Endothelial cell (in vitro differentiated cells): ENCODE data around the gene ING3. TPM values are rescaled to one million over a fixed set of nuclear protein-coding genes. Genes with fewer than 3 reads are reported as not detected.

Source experiments
- DNase-seq: peaks from one replicate; pipeline ENCODE4 v3.0.0; 2021; ENCODE audit warnings: low spot score
- H3K27ac Mint-ChIP-seq: one replicate; pipeline ENCODE4 v1.8.0; 2021; ENCODE audit warnings: mixed read lengths, inconsistent platforms; ENCODE audit not compliant: unreplicated experiment
- H3K27me3 Mint-ChIP-seq: one replicate; pipeline ENCODE4 v1.8.0; 2021; ENCODE audit warnings: mild to moderate bottlenecking, moderate library complexity, mixed read lengths, inconsistent platforms; ENCODE audit not compliant: unreplicated experiment
- H3K36me3 Mint-ChIP-seq: one replicate; pipeline ENCODE4 v1.8.0; 2021; ENCODE audit warnings: mild to moderate bottlenecking, low read depth, mixed read lengths, inconsistent platforms; ENCODE audit not compliant: unreplicated experiment
- H3K4me1 Mint-ChIP-seq: one replicate; pipeline ENCODE4 v1.8.0; 2021; ENCODE audit warnings: mild to moderate bottlenecking, mixed read lengths, inconsistent platforms; ENCODE audit not compliant: unreplicated experiment
- H3K4me3 Mint-ChIP-seq: one replicate; pipeline ENCODE4 v1.8.0; 2021; ENCODE audit warnings: mild to moderate bottlenecking, mixed read lengths, inconsistent platforms; ENCODE audit not compliant: unreplicated experiment
- H3K9me3 Mint-ChIP-seq: one replicate; pipeline ENCODE4 v1.8.0; 2021; ENCODE audit warnings: mixed read lengths, inconsistent platforms; ENCODE audit not compliant: unreplicated experiment
- total RNA-seq: library from RNA; stranded (reverse); fragmentation: NEBNext Ultra II Directional; extraction: Animal tissue kit (Norgen Biotek cat#: 25700); gene quantifications from one replicate; pipeline ENCODE4 v1.2.1, GENCODE V29; 2021; ENCODE audit not compliant: unreplicated experiment
- TF ChIP-seq, protein P1 (sequence below): fragments of 200-600 bp; sonication (generic); IDR thresholded peaks from one replicate; pipeline ENCODE4 v1.5.0; 2021; ENCODE audit warnings: antibody characterized with exemption; ENCODE audit not compliant: unreplicated experiment

ING3 gene
- total RNA-seq, 1 donor from 2014 or later = 15.6 TPM

GRCh38 chr7:120994512-120995410 lies 44.2 kb downstream of the ING3 start:
- H3K36me3 Mint-ChIP-seq = no peaks in the 10 kb centered on the region
- no peak overlapping the region for H3K27ac Mint-ChIP-seq
- H3K4me3 Mint-ChIP-seq = no peak overlapping the region
- TF ChIP-seq, protein P1, sequence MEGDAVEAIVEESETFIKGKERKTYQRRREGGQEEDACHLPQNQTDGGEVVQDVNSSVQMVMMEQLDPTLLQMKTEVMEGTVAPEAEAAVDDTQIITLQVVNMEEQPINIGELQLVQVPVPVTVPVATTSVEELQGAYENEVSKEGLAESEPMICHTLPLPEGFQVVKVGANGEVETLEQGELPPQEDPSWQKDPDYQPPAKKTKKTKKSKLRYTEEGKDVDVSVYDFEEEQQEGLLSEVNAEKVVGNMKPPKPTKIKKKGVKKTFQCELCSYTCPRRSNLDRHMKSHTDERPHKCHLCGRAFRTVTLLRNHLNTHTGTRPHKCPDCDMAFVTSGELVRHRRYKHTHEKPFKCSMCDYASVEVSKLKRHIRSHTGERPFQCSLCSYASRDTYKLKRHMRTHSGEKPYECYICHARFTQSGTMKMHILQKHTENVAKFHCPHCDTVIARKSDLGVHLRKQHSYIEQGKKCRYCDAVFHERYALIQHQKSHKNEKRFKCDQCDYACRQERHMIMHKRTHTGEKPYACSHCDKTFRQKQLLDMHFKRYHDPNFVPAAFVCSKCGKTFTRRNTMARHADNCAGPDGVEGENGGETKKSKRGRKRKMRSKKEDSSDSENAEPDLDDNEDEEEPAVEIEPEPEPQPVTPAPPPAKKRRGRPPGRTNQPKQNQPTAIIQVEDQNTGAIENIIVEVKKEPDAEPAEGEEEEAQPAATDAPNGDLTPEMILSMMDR = no peak
- H3K27me3 Mint-ChIP-seq = peaks cover 2% of the 10 kb centered on the region
- DNase-seq = no peak
- peaks cover 3% of the 10 kb centered on the region for H3K4me1 Mint-ChIP-seq
- H3K9me3 Mint-ChIP-seq = no peaks in the 10 kb centered on the region

GRCh38 chr7:120995654-120996053 lies 45.1 kb downstream of the ING3 start:
- H3K36me3 Mint-ChIP-seq = no peaks in the 10 kb centered on the region
- DNase-seq = no peak
- no peak overlapping the region for H3K4me3 Mint-ChIP-seq
- TF ChIP-seq, protein P1 = no peak
- peaks cover 6% of the 10 kb centered on the region for H3K4me1 Mint-ChIP-seq
- no peak overlapping the region for H3K27ac Mint-ChIP-seq
- peaks cover 2% of the 10 kb centered on the region for H3K27me3 Mint-ChIP-seq
- H3K9me3 Mint-ChIP-seq = no peaks in the 10 kb centered on the region

DNA sequence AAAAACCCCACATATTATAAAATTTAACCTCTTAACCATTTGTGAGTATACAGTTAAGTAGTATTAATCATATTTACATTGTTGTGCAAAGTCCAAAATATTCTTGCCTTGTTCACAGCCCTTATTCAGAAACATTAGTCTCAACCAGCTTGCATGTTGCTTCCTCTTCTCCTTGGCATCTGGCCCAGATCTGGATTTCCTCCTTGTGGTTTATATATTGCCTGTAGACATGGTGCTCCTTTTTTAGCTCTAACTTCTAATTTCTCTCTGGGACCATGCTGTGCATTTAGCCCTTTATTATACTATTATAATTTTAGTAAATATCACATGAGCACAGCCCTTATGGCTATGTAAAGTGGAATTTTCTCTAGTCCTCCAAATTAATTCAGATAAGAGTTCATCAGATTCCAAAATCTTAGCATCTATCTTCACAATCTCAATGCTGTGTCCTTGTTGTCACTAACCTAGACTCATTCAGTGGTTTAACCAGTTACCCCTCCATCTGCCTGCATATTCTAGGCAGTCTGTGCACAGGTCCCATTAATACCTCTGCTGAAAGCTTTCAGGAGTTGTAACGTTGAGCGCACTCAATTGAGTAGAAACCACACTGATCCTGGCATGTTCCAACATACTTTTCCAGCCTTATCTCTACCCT lies 45.9 kb downstream of the ING3 start:
- no peaks in the 10 kb centered on the region for H3K9me3 Mint-ChIP-seq
- H3K27me3 Mint-ChIP-seq = peaks cover 2% of the 10 kb centered on the region
- TF ChIP-seq, protein P1 = no peak
- no peak for DNase-seq
- no peaks in the 10 kb centered on the region for H3K36me3 Mint-ChIP-seq
- no peak overlapping the region for H3K4me3 Mint-ChIP-seq
- no peak overlapping the region for H3K27ac Mint-ChIP-seq
- H3K4me1 Mint-ChIP-seq = peaks cover 6% of the 10 kb centered on the region

GRCh38 chr7:120996988-120997345 lies 46.4 kb downstream of the ING3 start:
- Mint-ChIP-seq H3K9me3 (no peaks in the 10 kb centered on the region), H3K4me1 (peaks cover 6% of the 10 kb centered on the region), H3K4me3 (no peak overlapping the region), H3K27me3 (peaks cover 2% of the 10 kb centered on the region), H3K36me3 (no peaks in the 10 kb centered on the region), H3K27ac (no peak overlapping the region)
- DNase-seq = no peak
- TF ChIP-seq, protein P1 = no peak
